ENCODE data around the gene FBXL13. TPM values are rescaled to one million over a fixed set of nuclear protein-coding genes. Genes with fewer than 3 reads are reported as not detected.

Gene FBXL13
- total and polyA plus RNA-seq, 10 of the 15 experiments (the other 5 are each of a cell fraction or from before 2014, with no cell fraction given), result 0.08 to 0.95 (median 0.28) TPM; not detected in 2

DNA sequence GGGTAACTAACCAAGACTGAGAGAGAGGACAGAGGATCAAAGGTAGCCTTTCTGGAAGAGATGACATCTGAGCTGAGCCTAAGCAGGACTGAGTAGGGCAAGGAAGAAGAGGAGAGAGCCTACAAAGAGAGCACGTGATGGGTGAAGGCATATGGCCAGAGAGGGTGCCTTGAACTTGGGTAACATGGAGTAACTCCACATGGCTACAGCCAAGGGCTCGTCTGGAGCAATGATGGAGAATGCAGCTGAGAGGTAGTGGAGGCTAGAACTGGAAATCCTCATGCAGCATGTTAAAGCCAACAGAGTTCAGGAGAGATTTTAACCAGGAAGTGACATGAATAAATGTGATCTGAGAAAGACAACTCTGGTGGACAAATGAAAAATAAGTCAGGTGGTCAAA, 84.0 kb downstream of the FBXL13 start:
- no peak for ATAC-seq
- no peaks in the 10 kb centered on the region for H4K20me1 ChIP-seq (ENCODE audit: control insufficient read depth, insufficient read depth)
- no peak overlapping the region for H3K9ac ChIP-seq (ENCODE audit: control insufficient read depth, insufficient read depth, low read length)
- no peak for TF ChIP-seq SPI1 (IDR thresholded peaks at IDR 0.05; ENCODE audit: borderline replicate concordance, insufficient read depth, low read depth, low read length)
- no peak for TF ChIP-seq DPF2 (IDR thresholded peaks at IDR 0.05)
- TF ChIP-seq CBFB (IDR thresholded peaks at IDR 0.05; ENCODE audit: low read depth), result no peak
- TF ChIP-seq EZH2 (IDR thresholded peaks at IDR 0.05; ENCODE audit: borderline replicate concordance, control insufficient read depth, low read depth, low read length), result no peak
- no peak for TF ChIP-seq PML (IDR thresholded peaks at IDR 0.05; ENCODE audit: low read length)
- no peak for TF ChIP-seq EED (IDR thresholded peaks at IDR 0.05; ENCODE audit: low read depth)
- TF ChIP-seq, protein P1, sequence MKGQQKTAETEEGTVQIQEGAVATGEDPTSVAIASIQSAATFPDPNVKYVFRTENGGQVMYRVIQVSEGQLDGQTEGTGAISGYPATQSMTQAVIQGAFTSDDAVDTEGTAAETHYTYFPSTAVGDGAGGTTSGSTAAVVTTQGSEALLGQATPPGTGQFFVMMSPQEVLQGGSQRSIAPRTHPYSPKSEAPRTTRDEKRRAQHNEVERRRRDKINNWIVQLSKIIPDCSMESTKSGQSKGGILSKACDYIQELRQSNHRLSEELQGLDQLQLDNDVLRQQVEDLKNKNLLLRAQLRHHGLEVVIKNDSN (IDR thresholded peaks at IDR 0.05; ENCODE audit: borderline replicate concordance, extremely low read length, insufficient read depth, low read depth, low read length), result no peak
- H3K36me3 ChIP-seq (ENCODE audit: control insufficient read depth in 2 of 2, insufficient read depth in 2 of 2, low read length in 1 of 2), result no peaks in the 10 kb centered on the region
- ChIA-PET POLR2A (no interaction called here), SMC1A (ENCODE audit: uncharacterized antibody, unreplicated experiment) (interaction anchor here (1.2 kb wide), 1 partner anchor 16 kb away, joined by 3 read pairs; no protein-coding TSS in a partner anchor), RAD21 (ENCODE audit: unreplicated experiment) (no interaction called here), CTCF (no interaction called here)
- no peaks in the 10 kb centered on the region; the same call in 2 of the 3 replicates for H3K9me3 ChIP-seq (replicated peaks; ENCODE audit: control insufficient read depth, insufficient read depth, low read length)
- in situ Hi-C loops (cut with MboI), result no loop called here
- no peak overlapping the region for H2AFZ ChIP-seq (ENCODE audit: control insufficient read depth, low read depth, low read length)
- no peaks in the 10 kb centered on the region for H3K4me1 ChIP-seq (ENCODE audit: control insufficient read depth, insufficient read depth, low read length)
- H3K4me2 ChIP-seq (ENCODE audit: control insufficient read depth, insufficient read depth), result no peak overlapping the region
- H3K79me2 ChIP-seq (ENCODE audit: control insufficient read depth, insufficient read depth, low read length), result no peaks in the 10 kb centered on the region
- H3K4me3 ChIP-seq, result no peak overlapping the region
- no peak for FAIRE-seq
- WGBS (ENCODE audit: insufficient coverage, insufficient replicate concordance, low lambda C conversion rate, missing lambda C conversion rate), result 6% methylated on average over 2 of the region's 2 CpGs
- no peak overlapping the region for H3K27ac ChIP-seq (ENCODE audit: control insufficient read depth, insufficient read depth)
- BruUV-seq (replicated peaks), result no TSS peak
- peaks cover 0 to 3% of the 10 kb centered on the region in 2 experiments; a peak in 2 of 4 replicates for H3K27me3 ChIP-seq (replicated peaks in 1 of 2; ENCODE audit: control insufficient read depth in 2 of 2, insufficient read depth in 2 of 2, low read length in 1 of 2)
- intact Hi-C loops (cut with micrococcal nuclease; ENCODE audit: unreplicated experiment), result no loop called here
- DNase-seq (ENCODE audit: low read depth, low spot score), result no peak

Measured in GM12878 (cell line).